VCaP (cell line): ENCODE measurements around the gene SIRT4.
"Not testable (repeated sequence)": the region's sequence is repeated elsewhere in the genome, so short reads cannot be mapped to it uniquely, and the experiment has no call there.

Experiments used
- H3K27ac ChIP-seq: fragments of 450-650 bp; 2 replicates; pipeline ENCODE4 v1.5.1; 2017
- TF ChIP-seq, protein P1 (sequence below): fragments of 450-650 bp; conservative IDR thresholded peaks from 2 replicates; pipeline ENCODE4 v1.5.1; 2017; ENCODE audit warnings: mild to moderate bottlenecking, moderate library complexity

Gene SIRT4

GRCh38 chr12:120332523-120332922 lies 30.4 kb downstream of the SIRT4 start:
- no peak overlapping the region for H3K27ac ChIP-seq
- TF ChIP-seq, protein P1, sequence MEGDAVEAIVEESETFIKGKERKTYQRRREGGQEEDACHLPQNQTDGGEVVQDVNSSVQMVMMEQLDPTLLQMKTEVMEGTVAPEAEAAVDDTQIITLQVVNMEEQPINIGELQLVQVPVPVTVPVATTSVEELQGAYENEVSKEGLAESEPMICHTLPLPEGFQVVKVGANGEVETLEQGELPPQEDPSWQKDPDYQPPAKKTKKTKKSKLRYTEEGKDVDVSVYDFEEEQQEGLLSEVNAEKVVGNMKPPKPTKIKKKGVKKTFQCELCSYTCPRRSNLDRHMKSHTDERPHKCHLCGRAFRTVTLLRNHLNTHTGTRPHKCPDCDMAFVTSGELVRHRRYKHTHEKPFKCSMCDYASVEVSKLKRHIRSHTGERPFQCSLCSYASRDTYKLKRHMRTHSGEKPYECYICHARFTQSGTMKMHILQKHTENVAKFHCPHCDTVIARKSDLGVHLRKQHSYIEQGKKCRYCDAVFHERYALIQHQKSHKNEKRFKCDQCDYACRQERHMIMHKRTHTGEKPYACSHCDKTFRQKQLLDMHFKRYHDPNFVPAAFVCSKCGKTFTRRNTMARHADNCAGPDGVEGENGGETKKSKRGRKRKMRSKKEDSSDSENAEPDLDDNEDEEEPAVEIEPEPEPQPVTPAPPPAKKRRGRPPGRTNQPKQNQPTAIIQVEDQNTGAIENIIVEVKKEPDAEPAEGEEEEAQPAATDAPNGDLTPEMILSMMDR, result no peak

DNA sequence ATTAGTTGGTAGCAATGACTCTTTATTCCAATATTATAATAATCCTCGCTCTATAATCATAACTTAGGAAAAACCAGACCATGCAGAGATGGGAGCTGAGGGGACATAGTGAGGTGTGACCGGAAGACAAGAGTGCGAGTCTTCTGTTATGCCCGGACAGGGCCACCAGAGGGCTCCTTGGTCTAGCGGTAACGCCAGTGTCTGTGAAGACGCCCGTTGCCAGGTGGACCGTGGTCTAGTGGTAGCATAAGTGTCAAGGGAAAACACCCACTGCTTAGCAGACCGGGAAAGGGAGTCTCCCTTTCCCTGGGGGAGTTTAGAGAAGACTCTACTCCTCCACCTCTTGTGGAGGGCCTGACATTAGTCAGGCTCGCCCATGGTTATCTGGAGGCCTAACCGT lies 33.3 kb downstream of the SIRT4 start:
- TF ChIP-seq, protein P1, result peak; percentile 84

GRCh38 chr12:120336392-120336791 lies 34.3 kb downstream of the SIRT4 start:
- H3K27ac ChIP-seq, result not testable (repeated sequence)

More for the DNA sequence above, 33.3 kb downstream of the SIRT4 start:
- H3K27ac ChIP-seq, result not testable (repeated sequence)

GRCh38 chr12:120337730-120338129 lies 35.6 kb downstream of the SIRT4 start:
- no peak overlapping the region for H3K27ac ChIP-seq
- TF ChIP-seq, protein P1, result no peak

GRCh38 chr12:120339256-120339655 lies 37.1 kb downstream of the SIRT4 start:
- TF ChIP-seq, protein P1, result no peak

GRCh38 chr12:120342175-120343038 lies 40.3 kb downstream of the SIRT4 start:
- TF ChIP-seq, protein P1, result no peak
- H3K27ac ChIP-seq, result no peak overlapping the region

More at GRCh38 chr12:120339256-120339655, 37.1 kb downstream of the SIRT4 start:
- no peak overlapping the region for H3K27ac ChIP-seq

GRCh38 chr12:120343039-120343537 lies 41.0 kb downstream of the SIRT4 start:
- H3K27ac ChIP-seq, result no peak overlapping the region
- TF ChIP-seq, protein P1, result no peak

DNA sequence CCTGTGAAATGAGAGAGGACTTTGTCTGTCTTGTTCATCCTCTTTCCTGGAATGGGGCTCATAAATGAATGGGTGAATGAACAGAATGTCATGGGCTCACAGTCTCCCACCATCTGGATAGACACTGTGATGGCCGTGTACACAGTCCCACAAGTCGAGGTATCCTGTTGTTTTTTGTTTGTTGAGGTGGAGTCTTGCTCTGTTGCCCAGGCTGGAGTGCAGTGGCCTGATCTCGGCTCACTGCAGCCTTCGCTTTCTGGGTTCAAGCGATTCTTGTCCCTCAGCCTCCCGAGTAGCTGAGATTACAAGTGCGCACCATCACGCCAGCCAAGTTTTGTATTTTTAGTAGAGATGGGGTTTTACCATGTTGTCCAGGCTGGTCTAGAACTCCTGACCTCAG lies 41.6 kb downstream of the SIRT4 start:
- TF ChIP-seq, protein P1, result no peak
- no peak overlapping the region for H3K27ac ChIP-seq
